ENCODE measurements around the gene ERVW-1.
"Not testable (repeated sequence)": the region's sequence is repeated elsewhere in the genome, so short reads cannot be mapped to it uniquely, and the experiment has no call there.

The ERVW-1 gene

GRCh38 chr7:92468589-92468988 is 9.2 kb downstream of the ERVW-1 start:
- DNase-seq: not testable (repeated sequence)

- no peak for DNase-seq
These were observed 11.1 kb downstream of the ERVW-1 start for GRCh38 chr7:92466682-92467081.

GRCh38 chr7:92464515-92464914 is 13.2 kb downstream of the ERVW-1 start:
- DNase-seq: no peak

- no peak for DNase-seq
These were observed 15.2 kb downstream of the ERVW-1 start for GRCh38 chr7:92462560-92462959.

GRCh38 chr7:92461027-92462003 is 16.4 kb downstream of the ERVW-1 start:
- DNase-seq: no peak

GRCh38 chr7:92460510-92460909 is 17.2 kb downstream of the ERVW-1 start:
- DNase-seq: no peak

- DNase-seq: no peak
These were observed 17.6 kb downstream of the ERVW-1 start for GRCh38 chr7:92460109-92460508.

- no peak for DNase-seq
These were observed 21.5 kb downstream of the ERVW-1 start for GRCh38 chr7:92456236-92456635.

- DNase-seq: no peak
These were observed 26.1 kb downstream of the ERVW-1 start for GRCh38 chr7:92451645-92452044.

- peak in 3 of 4 experiments; percentile 17 to 51 (median 42) for DNase-seq
These were observed 29.5 kb downstream of the ERVW-1 start for GRCh38 chr7:92448205-92448747.

GRCh38 chr7:92447345-92448204 is 30.2 kb downstream of the ERVW-1 start, which contains the start of gene GATAD1:
GATAD1 (plus strand) TSS chr7:92447482; CDS start chr7:92447730, 248 bp downstream.
- DNase-seq: peak; percentile 32 to 64 (median 47)

- peak in 1 of 4 experiments; percentile 16 for DNase-seq
These were observed 30.8 kb downstream of the ERVW-1 start for GRCh38 chr7:92446869-92447344.

GRCh38 chr7:92442720-92443119 is 35.0 kb downstream of the ERVW-1 start:
- not testable (repeated sequence) for DNase-seq

GRCh38 chr7:92437956-92438491 is 39.7 kb downstream of the ERVW-1 start:
- no peak for DNase-seq

- DNase-seq: no peak
These were observed 40.9 kb downstream of the ERVW-1 start for GRCh38 chr7:92436612-92437445.

GRCh38 chr7:92435542-92435941 is 42.2 kb downstream of the ERVW-1 start:
- no peak for DNase-seq

- DNase-seq: no peak
These were observed 44.7 kb downstream of the ERVW-1 start for GRCh38 chr7:92433019-92433418.

GRCh38 chr7:92432299-92432946 is 45.3 kb downstream of the ERVW-1 start:
- DNase-seq: no peak

GRCh38 chr7:92427193-92427592 is 50.6 kb downstream of the ERVW-1 start:
- no peak for DNase-seq

GRCh38 chr7:92425311-92425947 is 52.3 kb downstream of the ERVW-1 start:
- peak in 1 of 4 experiments; percentile 8 for DNase-seq

GRCh38 chr7:92423710-92424131 is 54.0 kb downstream of the ERVW-1 start:
- DNase-seq: no peak

Data from activated naive CD4-positive, alpha-beta T cell (primary cell).